HG03354 (cell line): ENCODE data around the gene CBFA2T2.
"Not testable (repeated sequence)": the region's sequence is repeated elsewhere in the genome, so short reads cannot be mapped to it uniquely, and the experiment has no call there.

Experiments
- ATAC-seq: cut with Tn5 transposase; IDR thresholded peaks from one replicate; pipeline ENCODE4 v1.9.1; 2021; ENCODE audit warnings: mild to moderate bottlenecking; ENCODE audit not compliant: unreplicated experiment, poor library complexity, severe bottlenecking

Gene CBFA2T2

GRCh38 chr20:33490023-33490933, at the start of gene CBFA2T2:
TSS of gene CBFA2T2 (plus strand) at chr20:33490096. CDS start at chr20:33490268, 172 bp downstream.
- peak; percentile 67 for ATAC-seq

- not testable (repeated sequence) for ATAC-seq
These were observed 49.3 kb upstream of the CBFA2T2 start for GRCh38 chr20:33440562-33440961.

- no peak for ATAC-seq
These were observed 48.5 kb upstream of the CBFA2T2 start for GRCh38 chr20:33441142-33441955.

- no peak for ATAC-seq
These were observed 47.5 kb upstream of the CBFA2T2 start for GRCh38 chr20:33442136-33443005.

GRCh38 chr20:33443006-33443511, 46.8 kb upstream of the CBFA2T2 start:
- no peak for ATAC-seq

GRCh38 chr20:33443512-33444239, 46.2 kb upstream of the CBFA2T2 start, which contains the start of gene SNTA1:
TSS of gene SNTA1 (minus strand) at chr20:33443763. CDS start at chr20:33443620, 143 bp downstream.
- ATAC-seq, result no peak

- ATAC-seq, result no peak
These were observed 44.9 kb upstream of the CBFA2T2 start for GRCh38 chr20:33444797-33445560.

DNA sequence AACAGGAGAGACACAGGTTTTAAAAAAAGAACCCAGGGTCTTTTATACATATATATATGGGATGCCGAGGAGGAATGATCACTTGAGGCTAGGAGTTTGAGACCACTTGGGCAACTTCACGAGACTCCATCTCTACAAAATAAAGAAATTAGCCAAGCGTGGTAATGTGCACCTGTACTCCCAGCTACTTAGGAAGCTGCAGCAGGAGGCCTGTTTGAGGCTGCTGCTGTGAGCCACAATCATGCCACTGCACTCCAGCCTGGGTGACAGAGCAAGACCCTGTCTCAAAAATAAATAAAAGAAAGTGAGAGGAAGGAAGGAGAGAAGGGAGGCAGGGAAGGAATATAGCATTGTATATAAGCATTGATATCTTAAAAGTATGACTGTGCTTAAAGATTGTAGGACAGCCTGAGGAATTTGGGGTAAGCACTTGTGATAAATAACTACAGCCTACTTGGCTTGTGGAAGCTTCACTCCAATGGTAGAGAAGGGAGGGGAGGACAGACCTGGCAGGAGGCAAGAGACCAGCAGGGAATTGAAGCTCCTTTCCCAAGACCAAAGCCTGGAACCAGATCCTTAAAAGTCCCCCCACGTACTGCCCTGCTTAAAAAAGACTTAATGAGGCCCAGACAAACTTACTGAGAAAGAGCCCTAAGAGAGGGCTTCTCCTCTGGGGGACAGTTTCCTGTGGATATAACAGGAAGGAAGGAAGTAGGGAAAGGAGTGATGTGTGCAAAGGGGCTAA, 43.8 kb upstream of the CBFA2T2 start:
- ATAC-seq, result no peak

GRCh38 chr20:33450867-33451266, 39.0 kb upstream of the CBFA2T2 start:
- ATAC-seq, result no peak

GRCh38 chr20:33456916-33457642, 32.8 kb upstream of the CBFA2T2 start:
- peak; percentile 53 for ATAC-seq

GRCh38 chr20:33459599-33459998, 30.3 kb upstream of the CBFA2T2 start:
- ATAC-seq, result no peak

GRCh38 chr20:33460711-33461110, 29.2 kb upstream of the CBFA2T2 start:
- ATAC-seq, result no peak

GRCh38 chr20:33463332-33464101, 26.4 kb upstream of the CBFA2T2 start:
- no peak for ATAC-seq

DNA sequence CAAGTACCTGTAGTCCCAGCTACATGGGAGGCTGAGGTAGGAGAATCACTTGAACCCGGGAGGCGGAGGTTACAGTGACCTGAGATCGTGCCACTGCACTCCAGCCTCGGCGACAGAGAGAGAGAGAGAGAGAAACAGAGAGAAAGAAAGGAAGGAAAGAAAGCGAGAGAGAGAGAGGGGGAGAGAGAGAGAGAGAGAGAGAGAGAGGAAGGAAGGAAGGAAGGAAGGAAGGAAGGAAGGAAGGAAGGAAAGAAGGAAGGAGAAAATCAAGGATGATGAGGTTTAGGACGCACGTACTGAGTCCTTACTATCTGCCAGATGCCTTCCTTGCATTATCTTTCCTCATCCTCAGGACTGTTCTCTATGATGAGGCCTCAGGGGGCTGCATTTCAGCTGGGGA, 25.1 kb upstream of the CBFA2T2 start:
- ATAC-seq, result not testable (repeated sequence)

DNA sequence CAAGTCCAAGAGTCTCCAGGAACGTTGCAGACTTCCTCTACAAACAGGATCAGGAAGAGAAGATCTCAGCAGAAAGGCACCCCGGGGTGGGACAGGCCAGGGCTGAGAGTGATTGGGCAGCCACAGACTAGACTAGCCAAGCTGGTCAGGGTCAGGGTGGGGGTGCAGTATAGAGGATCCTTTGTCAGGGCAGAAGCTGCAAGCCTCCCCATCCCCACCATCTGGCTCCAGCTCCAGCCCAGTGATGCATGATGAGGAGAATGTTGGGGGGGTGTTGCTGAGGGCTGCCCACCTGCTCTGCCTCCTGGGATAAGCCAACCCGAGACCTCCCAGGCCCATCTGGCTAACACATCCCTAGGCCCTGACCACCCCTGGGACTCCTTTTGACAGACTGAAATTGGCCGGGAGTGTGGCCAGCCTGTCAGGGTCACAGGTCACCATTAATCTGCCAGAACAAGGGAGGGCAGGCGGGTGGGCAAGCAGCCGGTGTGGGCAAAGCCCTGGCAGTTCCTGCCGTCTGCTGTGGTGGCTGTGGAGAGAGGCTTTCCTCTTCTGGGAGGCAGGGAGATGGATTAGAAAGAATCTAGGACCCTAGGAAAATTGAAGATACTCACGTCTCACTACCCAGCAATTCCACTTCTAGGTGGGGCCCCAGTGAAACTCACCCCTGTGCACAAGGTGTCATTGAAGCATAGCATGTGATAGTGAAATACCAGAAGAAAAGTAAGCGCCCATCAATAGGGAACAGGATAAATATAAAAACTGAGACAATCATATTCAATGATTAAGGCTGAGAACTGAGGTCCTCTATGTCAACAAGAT, 24.2 kb upstream of the CBFA2T2 start:
- no peak for ATAC-seq
